GM11168 (cell line): ENCODE data around the gene ID3.

Experiments used
- in situ Hi-C: fragments of 300-500 bp; cut with MboI; formaldehyde crosslinking; loops from one replicate; pipeline ENCODE4 v1.12.0; 2022; ENCODE audit warnings: low sequenced_read_pairs; ENCODE audit not compliant: unreplicated experiment

The ID3 gene

DNA sequence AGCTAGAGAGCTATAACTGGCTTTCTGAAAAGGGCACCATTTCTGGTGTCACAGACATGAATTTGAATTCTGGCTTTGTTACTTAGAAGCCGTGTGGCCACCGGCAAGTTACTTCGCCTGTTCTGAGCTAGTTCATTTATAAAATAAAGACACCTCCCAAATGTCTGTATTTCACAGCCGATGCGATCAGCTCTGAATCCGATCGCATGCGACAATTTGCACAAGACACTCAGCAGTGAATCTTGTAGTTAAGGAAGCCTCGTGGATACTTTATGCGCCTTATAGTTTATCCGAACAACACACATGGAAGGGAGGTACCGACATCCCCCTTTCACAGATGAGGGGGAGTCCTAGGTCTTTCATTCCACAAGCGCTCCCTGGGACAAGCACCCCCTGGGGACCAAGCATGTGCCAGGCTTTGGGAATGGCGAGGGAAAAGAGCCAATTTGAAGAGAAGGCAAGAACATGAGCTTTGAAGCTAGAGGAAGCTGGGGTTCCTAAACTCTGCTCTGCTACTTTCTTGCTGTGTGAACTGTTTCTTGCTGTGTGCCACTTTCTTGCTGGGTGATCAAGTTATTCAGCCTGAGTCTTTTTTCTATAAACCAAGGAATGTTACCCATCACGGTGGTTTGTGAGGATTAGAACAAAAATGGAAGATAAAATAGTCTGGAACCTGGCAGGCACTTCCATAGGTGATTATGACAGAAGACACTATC, 3.9 kb downstream of the ID3 start:
- in situ Hi-C loops, result no loop called here

DNA sequence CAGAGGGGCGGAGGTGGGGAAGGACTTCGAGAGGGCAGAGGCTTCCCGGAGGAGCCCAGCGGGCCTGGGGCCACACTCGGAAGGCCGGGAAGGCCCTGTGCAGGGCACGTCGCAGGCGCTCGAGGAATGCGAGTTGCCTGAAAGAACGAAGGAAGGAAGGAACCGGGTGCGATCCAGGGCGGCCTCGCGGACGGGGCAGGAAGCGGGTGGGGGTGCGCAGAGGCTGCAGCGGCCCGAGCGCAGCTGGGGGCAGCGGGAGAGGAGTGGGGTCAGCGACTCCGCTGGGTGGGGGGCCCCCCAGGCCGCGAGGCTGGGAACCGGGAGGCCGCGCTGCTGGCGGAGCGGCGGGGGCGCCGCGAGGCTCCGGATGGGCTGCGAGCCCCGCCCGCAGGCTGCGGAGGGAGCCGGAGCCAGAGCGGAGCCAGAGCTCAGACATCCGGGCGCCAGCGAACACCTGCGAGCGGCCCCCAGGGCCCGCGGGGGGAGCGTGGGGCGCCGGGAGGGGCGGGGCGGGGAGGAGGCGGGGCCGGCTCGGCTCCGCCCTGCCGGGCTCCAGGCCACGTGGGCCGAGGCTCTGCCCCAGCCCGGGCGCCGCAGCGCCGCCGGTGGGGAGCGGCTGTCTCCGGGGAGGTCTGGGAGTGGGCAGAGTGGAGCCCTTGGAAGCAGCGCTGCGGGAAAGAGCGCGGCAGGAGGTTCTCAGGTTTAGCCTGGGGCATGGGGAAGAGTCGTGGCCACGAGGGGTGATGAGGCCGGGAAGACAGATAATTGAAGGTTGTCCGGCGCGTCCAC, 4.6 kb downstream of the ID3 start:
- in situ Hi-C loops, result no loop called here

DNA sequence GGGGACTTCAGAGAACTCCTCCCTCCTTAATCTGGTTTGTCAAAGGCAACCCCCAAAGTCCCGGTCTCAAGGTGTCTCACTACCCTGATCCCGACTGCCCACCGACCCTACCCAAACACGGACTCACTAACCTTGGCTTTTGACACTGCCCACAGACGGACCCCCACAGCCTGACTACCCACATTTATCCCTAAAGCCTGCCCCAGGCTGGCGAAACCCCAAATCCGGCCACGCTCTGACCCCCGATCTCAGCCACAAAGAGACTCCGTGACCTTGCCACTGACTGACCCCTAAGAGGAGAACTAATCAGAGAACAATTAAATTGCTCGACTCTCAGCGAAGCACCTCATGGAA, 5.2 kb downstream of the ID3 start:
- in situ Hi-C loops, result no loop called here

DNA sequence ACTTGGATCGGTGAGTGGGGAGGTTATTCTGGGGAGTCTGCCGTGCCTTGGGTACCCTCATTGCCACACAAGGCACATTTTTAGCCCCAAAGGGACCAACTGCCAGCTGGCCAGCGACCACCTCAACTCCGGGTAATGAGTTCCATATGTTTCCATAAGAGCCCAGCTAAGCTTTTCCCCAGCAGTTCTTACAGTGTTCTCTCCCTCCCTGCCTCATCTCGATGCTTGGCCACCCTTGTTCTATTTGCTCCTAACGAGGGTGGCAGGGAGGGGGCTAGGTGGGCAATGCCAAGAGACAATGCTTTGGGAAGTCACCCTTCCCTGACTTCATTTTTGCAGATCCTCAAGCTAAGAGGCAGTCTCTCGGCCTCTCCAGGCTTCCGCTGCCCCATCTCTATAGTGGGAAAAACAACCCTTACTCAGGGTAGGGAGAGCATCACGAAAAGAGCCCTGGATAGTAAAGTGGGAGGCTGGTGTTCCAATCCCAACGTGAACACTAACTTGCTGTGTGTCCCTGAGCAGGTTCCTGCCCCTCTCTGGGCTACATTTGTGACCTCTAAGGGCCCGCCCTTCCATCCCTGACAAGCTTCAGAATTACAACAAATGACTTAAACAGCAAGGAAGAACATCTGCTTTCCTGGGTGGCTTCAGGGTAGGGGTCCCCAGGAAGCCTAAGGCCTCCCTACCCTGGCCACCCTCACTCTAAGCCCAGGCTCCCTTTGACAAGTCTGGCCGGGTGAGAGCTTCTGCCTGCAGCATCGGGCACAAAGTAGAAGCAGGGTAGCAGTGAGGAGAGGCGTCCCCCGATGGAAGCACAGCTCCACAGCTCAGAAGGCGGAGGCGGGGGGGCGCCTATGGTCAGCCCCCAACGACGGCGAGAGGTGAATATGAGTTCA, 5.8 kb downstream of the ID3 start:
- in situ Hi-C loops, result no loop called here

DNA sequence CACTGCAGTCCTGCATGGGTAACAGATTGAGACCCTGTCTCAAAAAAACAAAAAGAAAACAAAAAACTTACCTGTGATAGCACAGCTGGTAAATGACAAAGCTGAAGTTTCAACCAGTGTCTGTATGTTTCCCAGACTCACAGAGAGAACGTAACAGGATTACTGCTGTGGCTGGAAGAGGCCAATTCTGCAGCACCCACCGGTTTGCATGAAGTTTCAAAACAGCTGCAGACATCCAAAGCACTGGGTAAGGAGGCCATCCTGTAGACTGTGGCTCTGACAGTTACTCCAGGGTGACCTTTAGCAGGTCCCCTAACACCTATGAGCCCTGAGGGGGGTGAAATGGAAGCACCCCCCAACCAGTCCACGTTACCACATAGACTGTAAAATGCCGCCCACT, 7.5 kb downstream of the ID3 start:
- in situ Hi-C loops, result no loop called here

DNA sequence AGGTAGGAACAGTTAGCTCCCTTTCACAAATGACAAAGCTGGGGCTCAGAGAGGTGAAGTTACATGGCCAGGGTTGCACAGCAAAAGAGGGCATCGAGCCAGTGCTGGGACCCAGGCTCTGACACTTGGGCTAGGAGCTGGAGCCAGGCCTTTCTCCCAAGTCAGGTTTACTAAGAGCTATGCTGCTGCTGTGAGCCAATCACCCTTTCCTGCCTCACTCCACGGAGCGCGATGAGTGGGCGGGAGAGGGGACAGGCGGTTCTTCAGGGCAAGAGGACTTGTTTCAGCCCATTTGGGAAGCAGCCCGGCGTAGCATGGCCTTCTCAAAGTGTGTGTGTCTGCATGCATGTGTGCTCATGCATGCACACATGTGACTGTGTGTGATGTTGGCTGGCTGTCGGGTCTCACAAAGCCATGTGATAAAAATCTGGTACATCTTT, 10.6 kb downstream of the ID3 start:
- in situ Hi-C loops, result loop anchor here (5.0 to 10.0 kb wide), 2 partner anchors 89 to 206 kb away; no protein-coding TSS in a partner anchor

DNA sequence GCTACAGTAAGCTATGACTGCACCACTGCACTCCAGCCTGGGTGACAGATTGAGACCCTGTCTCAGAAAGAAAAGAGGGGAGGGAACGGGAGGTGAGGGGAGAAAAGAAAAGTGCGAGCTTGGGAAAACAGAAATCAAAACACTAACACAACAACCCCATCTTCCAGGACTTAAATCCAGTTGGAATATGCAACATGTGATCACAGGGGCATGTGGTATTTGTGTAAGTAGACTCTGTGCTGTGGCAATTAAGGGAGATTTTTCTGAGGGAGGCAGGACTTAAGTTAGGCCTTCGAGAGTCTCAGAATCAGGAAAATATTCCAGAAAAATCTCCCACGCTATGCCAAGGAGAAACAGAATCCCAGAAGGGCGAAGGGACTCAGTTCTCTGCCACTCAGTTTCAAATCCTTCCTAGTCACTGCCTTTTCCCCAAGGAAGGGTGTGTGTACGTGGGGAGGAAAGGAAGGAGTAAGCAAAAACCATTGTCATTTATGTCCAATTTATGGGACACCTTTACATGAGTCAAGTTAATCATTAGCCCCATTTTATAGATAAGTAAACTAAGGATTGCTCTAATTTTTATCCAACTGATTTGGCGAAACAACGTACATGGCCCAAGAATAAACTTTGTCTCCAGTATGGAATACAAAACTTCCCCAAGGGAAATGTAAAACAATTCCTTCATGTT, 12.3 kb downstream of the ID3 start:
- in situ Hi-C loops, result loop anchor here (5.0 to 10.0 kb wide), 2 partner anchors 90 to 208 kb away; no protein-coding TSS in a partner anchor

DNA sequence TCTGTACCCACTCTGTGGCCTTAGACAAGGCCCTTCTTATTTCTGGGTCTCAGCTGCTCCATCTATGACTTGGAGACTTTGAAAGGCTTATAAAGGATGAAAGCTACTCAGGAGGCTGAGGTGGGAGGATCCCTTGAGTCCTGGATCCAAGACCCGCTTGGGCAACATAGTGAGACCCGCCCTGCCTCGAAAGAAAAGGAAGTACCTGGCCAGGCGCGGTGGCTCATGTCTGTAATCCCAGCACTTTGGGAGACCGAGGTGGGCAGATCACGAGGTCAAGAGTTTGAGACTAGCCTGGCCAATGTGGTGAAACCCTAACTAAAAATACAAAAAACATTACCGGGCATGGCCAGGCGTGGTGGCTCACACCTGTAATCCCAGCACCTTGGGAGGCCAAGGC, 13.4 kb downstream of the ID3 start:
- in situ Hi-C loops, result loop anchor here (5.0 to 10.0 kb wide), 2 partner anchors 91 to 209 kb away; no protein-coding TSS in a partner anchor

DNA sequence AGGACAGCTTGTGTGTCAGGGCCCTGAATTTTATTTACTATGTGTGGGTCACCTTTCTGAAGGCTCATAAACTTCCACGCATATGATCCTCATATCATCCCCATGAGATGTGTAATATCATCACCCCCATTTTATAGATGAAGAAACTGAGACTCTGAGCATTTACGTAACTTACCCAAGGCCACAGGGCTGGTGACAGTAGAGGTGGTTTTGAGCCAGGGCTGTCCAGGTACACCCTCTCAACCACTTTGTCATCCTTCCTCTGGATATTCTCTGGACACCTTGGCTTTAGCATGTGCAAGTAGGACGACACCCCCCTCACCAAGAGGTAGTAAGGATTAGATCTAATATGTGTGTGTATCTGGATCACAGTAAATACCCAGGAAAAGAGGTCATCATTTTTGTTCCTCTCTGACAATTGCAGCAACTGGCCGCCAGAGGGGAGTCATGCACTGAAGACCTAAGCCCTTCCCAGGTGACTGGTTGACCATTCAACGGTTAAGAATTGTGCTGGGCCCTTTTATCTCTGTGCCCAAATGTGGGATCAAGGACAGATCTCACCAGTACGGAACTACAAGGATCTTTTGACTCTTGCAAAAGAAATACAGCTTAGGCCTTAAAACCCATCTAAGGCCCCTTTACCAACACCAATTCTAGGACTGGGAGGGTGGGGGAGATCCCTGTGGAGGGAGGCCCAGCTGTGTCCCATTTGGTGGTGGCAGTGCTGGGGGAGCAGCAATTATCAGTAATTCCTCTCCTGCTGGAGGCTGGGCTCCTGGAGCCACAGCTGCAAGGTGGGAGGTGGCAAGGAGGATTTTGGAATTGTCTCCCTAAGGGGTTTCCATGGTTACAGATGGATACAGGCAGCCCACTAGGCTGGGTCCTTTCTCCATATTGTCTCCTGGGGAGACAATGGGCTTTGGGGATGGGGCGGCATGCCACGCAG, 14.6 kb downstream of the ID3 start:
- in situ Hi-C loops, result loop anchor here (5.0 to 10.0 kb wide), 2 partner anchors 93 to 210 kb away; no protein-coding TSS in a partner anchor

DNA sequence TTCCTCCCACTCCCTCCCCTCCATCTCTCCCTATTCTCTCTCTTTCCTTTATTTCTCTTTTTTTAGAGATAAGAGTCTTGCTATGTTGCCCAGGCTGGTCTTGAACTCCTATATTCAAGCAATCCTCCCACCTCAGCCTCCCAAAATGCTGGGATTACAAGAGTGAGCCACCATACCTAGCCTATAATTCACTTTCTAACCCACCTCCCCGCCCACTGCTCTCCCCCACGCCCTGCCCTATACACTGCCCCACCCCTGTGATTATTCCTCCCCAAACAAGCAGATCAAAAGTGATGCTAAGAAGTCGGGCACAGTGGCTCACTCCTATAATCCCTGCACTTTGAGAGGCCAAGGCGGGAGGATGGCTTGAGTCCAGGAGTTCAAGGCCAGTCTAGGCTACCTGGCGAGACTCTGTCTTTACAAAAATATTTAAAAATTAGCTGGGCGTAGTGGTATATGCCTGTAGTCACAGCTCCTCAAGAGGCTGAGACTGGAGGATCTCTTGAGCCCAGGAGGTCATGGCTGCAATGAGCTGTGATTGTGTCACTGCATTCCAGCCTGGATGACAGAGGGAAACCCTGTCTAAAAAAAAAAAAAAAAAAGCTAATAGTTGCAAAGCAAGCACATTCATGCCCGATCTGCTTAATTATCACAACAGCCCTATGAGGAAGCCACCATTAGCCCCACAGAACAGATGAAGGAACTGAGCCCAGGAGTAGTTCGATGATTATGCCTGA, 15.4 kb downstream of the ID3 start:
- in situ Hi-C loops, result loop anchor here (10.0 kb wide), 1 partner anchor 211 kb away; no protein-coding TSS in a partner anchor

DNA sequence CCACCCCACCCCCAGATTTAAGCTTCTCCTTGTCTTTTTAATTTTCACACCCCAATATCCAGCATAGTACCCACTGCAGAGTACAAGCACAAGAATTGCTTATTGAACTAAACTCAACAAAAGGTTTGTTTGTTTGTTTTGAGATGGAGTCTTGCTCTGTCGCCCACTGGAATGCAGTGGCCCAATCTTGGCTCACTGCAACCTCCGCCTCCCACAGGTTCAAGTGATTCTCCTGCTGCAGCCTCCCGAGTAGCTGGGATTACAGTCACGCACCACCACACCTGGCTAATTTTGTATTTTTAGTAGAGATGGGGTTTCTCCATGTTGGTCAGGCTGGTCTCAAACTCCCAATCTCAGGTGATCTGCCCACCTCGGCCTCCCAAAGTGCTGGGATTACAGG, 16.4 kb downstream of the ID3 start:
- in situ Hi-C loops, result loop anchor here (10.0 kb wide), 1 partner anchor 212 kb away; no protein-coding TSS in a partner anchor

DNA sequence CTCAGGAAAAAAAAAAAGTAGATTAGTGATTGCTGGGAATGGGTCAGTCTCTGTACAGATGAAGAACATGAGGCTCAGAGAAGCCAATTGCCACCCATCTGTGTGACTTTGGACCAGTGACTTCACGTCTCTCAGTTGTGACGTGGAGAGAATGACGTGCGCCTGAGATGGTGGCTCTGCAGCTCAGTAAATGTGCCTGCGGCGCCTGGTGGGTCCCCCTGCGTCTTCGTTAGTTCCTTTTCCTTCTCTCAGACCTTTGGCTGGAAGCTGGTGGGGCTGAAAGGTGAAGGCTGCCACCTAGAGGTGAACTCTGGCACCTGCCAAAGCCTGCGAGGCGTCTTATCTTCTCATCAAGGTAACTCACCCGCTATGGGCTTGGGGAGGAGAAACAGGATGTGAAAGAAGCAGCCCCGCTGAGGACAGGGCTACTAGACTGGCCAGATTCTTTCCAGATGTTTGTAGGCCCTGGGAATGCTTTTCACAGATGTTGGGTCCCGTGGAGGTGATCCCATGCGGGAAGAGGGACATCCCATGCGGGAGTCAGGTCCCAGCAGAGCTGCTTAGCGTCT, 19.5 kb downstream of the ID3 start:
- in situ Hi-C loops, result loop anchor here (10.0 kb wide), 1 partner anchor 215 kb away; no protein-coding TSS in a partner anchor

DNA sequence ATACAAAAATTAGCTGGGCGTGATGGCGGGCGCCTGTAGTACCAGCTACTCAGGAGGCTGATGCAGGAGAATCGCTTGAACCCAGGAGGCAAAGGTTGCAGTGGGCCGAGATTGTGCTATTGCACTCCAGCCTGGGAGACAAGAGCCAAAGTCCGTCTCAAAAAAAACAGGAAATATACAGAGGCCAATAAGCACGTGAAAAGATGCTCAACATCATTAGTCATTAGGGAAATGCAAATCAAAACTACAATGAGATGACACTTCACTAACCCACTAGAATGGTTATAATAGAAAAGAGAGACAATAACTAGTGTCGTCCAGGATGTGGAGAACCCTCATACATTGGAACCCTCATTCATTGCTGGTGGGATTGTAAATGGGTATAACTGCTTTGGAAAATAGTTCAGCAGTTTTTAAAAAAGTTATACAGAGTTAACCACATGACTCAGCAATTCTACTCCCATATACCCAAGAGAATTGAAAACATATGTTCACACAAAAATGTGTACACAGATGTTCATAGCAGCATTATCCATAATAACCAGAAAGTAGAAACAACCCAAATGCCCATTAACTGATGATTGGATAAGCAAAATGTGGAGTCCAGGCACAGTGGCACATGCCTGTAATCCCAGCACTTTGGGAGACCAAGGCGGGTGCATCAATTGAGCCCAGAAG, 21.9 kb downstream of the ID3 start:
- in situ Hi-C loops, result no loop called here

DNA sequence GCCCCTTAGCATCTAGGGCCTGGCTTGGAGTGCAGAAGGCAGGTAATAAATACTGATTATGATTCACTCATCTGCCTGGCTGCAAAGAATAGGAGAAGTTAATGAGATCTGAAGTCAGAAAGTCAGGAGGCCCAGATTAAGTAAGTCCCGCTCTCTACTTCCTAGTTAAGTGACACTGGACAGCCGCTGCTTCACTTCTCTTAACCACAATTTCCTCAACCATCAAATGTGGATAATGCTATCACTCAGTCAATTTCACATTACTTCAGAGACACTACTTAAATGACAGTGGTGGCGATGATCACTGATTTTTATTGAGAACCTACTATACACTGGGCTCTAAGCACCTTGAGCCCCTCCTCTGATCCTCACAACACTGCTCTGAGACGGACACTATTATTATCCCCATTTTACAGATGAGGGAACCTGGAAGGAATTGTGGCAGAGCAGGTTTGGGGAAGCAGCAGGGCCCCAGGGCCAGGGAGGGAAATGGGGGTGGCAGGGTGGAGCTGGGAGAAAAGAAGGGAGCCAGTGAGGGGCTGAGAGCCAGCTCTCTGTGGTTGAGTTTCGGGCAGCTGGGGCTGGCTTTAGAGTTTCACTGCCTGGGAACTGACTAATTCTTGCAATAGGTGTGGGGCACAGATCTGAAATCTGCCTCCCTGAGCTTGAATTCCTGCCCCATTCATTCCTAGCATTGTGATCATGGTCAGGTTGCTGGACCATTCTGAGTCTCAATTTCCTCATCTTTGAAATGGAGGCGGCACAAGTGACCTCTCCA, 25.9 kb downstream of the ID3 start:
- in situ Hi-C loops, result loop anchor here (5.0 kb wide), 1 partner anchor 41 kb away; no protein-coding TSS in a partner anchor

DNA sequence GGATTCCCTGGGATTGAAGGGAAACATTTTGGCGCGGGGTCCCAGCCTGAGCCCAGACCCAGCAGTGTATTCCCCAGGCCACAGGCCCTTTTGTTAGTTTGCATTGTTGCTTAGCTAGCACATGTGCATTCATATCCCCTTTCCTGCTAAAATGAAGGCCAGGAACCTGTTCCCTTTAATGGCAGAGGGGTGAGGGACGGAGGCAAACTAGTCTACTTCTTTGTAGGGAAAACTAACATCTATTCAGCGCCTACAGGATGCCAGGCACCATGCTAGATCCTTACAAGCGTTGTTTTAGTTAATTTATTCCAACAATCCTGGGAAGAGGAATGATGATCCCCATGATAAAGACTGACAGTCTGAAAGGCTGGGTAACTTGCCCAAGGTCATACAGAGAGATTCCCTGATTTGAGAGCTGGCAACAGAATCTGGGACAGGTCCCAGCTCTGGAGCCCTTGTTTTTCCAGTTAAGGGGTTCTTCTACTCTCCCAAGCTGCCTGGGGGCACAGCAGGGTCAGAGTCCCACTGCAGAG, 27.7 kb downstream of the ID3 start:
- in situ Hi-C loops, result loop anchor here (5.0 kb wide), 1 partner anchor 39 kb away; no protein-coding TSS in a partner anchor
